Esophagus mucosa (tissue), 1 donor: ENCODE data around the gene MAP1LC3B. TPM values are rescaled to one million over a fixed set of nuclear protein-coding genes. Genes with fewer than 3 reads are reported as not detected.

ENCODE experiments used
- ATAC-seq: fragments of 200-7000 bp; cut with Tn5 transposase; one replicate; pipeline ENCODE4 v1.9.1; 2020
- total RNA-seq: library from RNA; stranded (reverse); gene quantifications from one replicate; pipeline ENCODE4 v1.2.4, GENCODE V29; 2023
- donor health status: DM: yes; HTN: yes; CAD: no.

The MAP1LC3B gene
- total RNA-seq, 1 donor from 2014 or later, result 29.8 TPM

DNA sequence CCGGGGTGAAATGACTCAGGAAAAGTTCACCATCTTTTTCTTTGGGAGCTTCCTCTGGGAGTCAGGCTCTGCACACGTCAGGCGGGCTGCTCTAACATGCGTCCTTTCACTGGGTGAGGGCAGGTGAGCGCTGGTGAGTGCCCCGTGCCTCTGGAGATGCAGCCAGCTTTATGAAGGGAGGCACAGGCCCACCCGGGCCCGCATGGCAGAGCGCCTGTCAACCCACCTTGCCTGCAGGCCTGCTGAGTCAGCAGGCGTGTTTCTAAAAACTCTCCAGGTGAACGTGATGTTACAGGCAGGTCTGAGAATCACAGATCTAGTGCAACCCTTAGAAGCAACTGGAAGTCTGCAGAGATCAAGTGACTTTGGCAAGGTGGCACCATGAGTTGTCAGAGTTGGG, 18.4 kb downstream of the MAP1LC3B start:
- no peak for ATAC-seq

- no peak for ATAC-seq
Measured at GRCh38 chr16:87410968-87411367, 18.8 kb downstream of the MAP1LC3B start.

- no peak for ATAC-seq
Measured at GRCh38 chr16:87411375-87412271, 19.5 kb downstream of the MAP1LC3B start.

GRCh38 chr16:87412371-87412995, 20.3 kb downstream of the MAP1LC3B start:
- no peak for ATAC-seq

- no peak for ATAC-seq
Measured at GRCh38 chr16:87412996-87413421, 20.9 kb downstream of the MAP1LC3B start.

DNA sequence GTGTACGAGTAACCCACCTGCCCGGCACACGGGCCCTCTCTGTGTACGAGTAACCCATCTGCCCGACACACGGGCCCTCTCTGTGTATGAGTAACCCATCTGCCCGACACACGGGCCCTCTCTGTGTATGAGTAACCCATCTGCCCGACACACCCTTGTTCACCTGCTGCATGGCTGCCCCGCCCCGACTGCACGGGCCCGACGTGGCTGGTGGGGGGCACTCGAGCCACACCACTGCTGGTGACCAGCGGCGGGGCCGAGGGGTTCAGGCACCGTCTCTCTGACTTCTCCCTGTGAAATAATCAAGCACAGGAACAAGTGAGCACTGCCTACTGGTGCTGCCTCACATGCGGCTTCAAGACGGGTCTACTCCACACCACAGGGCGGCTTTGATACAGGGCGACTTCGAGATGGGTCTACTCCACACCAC, 22.1 kb downstream of the MAP1LC3B start:
- ATAC-seq, result peak; percentile 84

GRCh38 chr16:87415441-87415840, 23.3 kb downstream of the MAP1LC3B start:
- no peak for ATAC-seq

DNA sequence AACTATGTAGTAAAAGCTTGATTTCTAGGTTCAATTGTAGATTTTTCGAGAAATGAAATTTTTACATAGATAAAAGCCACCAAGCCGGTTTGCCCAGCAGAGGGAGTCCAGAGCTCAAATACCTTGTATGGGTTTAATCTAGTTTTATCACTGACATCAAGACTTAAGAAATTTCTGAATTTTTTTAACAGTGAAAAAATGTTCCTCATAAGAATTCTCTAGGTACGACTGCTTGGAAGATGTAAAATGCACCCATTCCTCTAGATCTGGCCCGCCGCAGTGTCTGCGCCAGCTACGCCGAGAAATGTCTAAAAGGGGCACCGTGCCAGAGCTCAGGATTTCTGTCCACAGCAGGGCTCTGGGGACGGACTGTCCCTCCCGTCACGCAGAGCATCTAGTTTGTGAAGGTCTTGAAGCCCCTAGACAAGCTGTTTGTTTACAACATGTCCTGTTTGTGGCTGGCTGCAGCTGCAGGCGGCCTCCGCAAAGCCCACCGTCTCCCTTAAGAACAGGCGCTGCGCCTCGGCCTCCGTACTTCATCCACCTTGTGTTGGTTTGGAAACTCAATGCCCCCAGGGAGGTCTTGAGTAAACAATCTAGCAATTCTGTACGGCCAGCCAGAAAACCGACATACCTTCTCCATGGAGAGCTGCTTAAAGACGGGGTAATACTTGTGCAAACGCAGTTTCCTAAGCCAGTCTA, 24.8 kb downstream of the MAP1LC3B start:
- no peak for ATAC-seq

DNA sequence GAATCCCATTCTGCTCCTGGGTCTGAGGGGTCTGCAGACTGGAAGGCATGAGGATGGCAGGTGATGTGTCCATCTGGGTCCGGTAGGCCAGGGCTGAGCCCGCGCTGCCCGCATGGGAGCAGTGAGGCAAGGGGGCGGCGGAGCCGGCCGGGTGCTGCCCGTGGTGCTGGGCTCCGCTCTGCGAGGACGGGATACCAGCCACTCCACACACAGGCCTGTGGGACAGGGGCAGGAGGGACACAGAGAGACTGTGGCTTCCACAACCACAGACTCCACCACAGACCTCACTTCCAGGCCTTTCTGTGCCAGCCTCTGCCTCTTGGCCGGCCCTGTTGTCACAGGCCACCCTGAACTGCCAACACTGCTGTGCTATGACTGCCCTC, 25.4 kb downstream of the MAP1LC3B start:
- ATAC-seq, result no peak

DNA sequence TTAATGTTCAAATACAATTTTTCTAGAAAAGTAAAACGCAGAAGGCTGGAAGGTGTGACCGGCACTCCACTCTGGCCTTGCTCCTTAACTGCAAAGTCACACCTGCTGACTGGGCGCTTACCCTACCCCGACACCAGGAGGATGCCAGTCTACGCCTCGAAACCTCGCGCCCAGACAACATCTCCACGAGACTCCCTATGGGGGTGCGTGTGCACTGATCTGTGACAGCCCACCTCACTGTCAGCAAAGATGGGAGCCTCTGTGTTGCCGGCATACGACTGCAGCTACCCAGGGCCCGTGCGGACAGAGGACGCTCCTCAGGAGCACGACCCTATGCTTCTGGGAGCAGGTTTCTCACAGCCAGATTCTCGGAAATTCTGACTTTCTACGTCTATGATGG, 26.1 kb downstream of the MAP1LC3B start:
- no peak for ATAC-seq

GRCh38 chr16:87418644-87419043, 26.5 kb downstream of the MAP1LC3B start:
- ATAC-seq, result no peak

DNA sequence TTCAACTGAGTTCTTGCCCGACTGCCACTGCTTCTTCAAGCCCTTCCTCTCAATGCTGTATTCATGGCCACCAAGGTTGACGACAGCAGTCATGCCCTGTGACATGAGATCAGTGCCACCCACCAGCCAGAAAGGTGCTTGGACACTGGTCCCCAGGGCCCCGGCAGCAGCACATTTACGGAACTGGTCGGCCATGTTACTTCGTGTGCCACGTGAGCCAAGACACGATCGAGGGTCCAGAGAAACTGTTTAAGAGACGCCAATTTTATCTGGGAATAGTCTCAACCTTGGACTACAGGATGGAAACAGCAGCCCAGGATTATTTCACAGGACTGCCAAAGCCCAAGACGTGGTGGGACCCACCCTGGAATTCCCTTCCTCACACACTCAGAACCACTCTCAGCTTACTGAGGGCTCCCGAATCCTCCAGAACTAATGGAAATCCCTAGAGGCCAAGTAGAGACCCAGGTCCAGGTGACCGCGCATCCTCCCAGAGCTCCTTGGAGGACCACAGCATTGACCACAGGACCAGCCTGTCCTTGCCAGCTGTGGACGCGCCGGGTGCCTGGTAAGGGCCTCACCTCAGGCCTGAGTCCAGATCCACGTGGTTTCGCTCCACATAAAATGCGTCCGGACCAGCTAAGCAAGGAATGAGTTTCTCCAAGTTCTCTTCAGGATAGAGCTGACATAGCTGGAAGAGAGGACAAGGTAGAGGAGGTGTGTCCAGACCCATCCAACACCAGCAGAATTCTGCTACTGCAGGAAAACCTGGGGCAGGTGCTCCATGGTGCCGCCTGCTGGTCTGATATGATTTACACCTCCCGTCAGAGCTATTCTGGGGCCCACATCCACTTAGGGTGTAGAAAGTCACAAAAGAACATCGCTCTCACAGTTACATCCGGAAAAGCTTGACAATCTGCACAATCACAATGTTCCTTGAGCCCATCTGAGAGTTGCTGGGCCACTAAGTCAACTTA, 28.2 kb downstream of the MAP1LC3B start:
- peak; percentile 51 for ATAC-seq

- peak; percentile 59 for ATAC-seq
Measured at GRCh38 chr16:87421003-87421912, 29.1 kb downstream of the MAP1LC3B start.

DNA sequence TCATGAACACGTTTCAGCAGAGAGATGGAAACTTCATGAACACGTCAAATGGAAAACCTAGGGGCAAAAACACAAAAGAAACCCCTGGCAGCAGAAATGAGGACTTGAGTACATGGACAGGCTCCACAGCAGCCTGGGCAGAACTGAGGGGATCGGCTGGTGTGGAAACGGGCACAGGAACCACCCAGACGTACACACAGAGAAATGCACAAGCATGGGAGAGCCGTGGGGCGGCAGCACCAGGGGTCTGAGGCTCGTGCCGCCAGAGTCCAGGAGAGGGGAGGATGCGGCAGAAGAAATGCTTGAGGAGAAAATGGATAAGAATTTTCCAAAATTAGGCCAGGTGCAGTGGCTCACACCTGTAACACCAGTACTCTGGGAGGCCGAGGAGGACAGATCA, 30.0 kb downstream of the MAP1LC3B start:
- no peak for ATAC-seq

DNA sequence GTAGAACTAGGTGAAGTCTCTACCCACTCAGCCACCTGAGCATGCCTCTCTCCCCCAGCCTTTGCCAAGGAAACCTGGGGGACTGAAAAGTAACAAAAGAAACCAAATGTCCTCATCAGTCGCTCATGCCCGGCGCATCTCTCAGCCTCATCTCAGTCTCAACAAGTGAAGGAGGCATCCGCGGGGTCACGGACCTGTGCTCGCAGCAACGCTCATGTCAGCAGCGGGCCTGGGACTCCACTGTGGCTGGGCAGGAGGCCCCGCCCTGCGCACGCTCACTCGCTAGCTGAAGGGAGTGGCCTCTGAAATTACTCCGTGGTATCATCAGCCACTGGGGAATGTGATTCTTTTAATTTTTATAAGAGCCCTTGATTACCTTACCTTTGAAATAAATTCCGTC, 31.3 kb downstream of the MAP1LC3B start:
- no peak for ATAC-seq

- ATAC-seq, result no peak
Measured at GRCh38 chr16:87424266-87424665, 32.1 kb downstream of the MAP1LC3B start.

DNA sequence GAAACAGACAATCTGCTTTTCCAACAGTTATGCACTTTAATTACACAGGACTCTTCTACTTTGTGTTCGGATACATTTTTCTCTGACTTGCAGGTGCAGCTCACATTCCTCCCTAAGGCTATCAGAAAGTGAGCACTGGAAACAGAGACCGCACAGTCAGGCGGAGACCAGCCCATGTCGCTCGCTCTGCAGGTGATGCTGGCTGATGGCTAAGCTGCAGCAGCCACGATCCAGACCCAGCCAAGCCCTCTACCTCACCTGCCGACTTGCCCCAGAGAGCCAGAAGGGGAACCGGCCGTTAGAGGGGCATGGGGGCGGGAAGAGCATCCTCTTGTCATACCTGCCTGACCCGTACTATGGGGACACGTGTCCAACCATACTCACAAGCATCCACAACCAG, 33.8 kb downstream of the MAP1LC3B start:
- ATAC-seq, result no peak

- ATAC-seq, result no peak
Measured at GRCh38 chr16:87426423-87427215, 34.5 kb downstream of the MAP1LC3B start.

- ATAC-seq, result peak; percentile 84
Measured at GRCh38 chr16:87431926-87432325, 39.8 kb downstream of the MAP1LC3B start.

DNA sequence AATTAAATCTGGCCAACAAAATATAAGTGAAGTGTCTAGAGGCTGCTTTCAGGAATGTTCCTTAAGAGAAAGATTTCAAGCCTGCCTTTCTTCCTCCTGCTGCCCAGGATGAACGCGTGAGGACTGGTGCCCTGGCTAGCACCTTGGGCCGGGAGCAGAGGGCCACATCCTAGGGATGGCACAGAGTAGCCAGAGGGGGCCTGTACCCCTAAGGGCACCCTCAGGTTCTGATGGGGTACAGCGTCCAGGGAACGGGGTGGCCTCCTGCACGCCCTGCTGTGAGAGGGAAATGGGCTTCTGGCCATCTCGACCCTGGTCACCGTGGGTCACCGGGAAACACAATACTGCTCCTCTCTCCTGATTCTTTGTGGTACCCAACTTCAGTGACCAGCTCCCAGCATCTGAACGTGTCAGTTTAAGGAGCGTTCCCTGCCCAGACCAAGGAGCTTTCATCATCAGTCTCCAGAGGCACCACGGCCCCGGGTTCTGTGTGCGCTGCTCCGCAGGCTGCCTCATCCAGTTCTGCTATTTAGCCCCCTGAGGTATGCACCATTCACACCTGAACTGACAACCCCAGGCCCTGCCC, 40.3 kb downstream of the MAP1LC3B start:
- ATAC-seq, result peak; percentile 37
